Activated CD4-positive, alpha-beta T cell treated with anti-CD3 and anti-CD28 coated beads, Interleukin-2, amount 50 U/mL, for 1 hour (primary cell): ENCODE results near the gene ATP6V0E1.
A peak's percentile ranks its signal among the peaks of the same experiment; 100 is the strongest.

Experiments
- DNase-seq: peaks from one replicate; pipeline ENCODE4 v3.0.0-alpha.2; 2020

Gene ATP6V0E1

GRCh38 chr5:172983542-172984243 lies at the start of gene ATP6V0E1:
ATP6V0E1 (plus strand) TSS chr5:172983771; CDS start chr5:172983861, 90 bp downstream.
- peak; percentile 91 for DNase-seq

- DNase-seq = no peak
These were observed 48.5 kb upstream of the ATP6V0E1 start for GRCh38 chr5:172935096-172935495.

GRCh38 chr5:172936401-172936800 lies 47.2 kb upstream of the ATP6V0E1 start:
- no peak for DNase-seq

GRCh38 chr5:172939071-172939470 lies 44.5 kb upstream of the ATP6V0E1 start:
- DNase-seq = no peak

- no peak for DNase-seq
These were observed 43.8 kb upstream of the ATP6V0E1 start for GRCh38 chr5:172939611-172940267.

GRCh38 chr5:172940268-172941066 lies 43.1 kb upstream of the ATP6V0E1 start:
- no peak for DNase-seq

GRCh38 chr5:172941067-172941516 lies 42.5 kb upstream of the ATP6V0E1 start:
- no peak for DNase-seq

- no peak for DNase-seq
These were observed 41.0 kb upstream of the ATP6V0E1 start for GRCh38 chr5:172942556-172942955.

- no peak for DNase-seq
These were observed 40.2 kb upstream of the ATP6V0E1 start for GRCh38 chr5:172943283-172943841.

- no peak for DNase-seq
These were observed 39.7 kb upstream of the ATP6V0E1 start for GRCh38 chr5:172943906-172944305.

- no peak for DNase-seq
These were observed 38.8 kb upstream of the ATP6V0E1 start for GRCh38 chr5:172944741-172945140.

GRCh38 chr5:172945151-172945550 lies 38.4 kb upstream of the ATP6V0E1 start:
- no peak for DNase-seq

- no peak for DNase-seq
These were observed 37.4 kb upstream of the ATP6V0E1 start for GRCh38 chr5:172946146-172946545.

GRCh38 chr5:172949426-172949825 lies 34.1 kb upstream of the ATP6V0E1 start:
- DNase-seq = no peak

- no peak for DNase-seq
These were observed 33.2 kb upstream of the ATP6V0E1 start for GRCh38 chr5:172950176-172950965.

- no peak for DNase-seq
These were observed 32.1 kb upstream of the ATP6V0E1 start for GRCh38 chr5:172951371-172952033.

GRCh38 chr5:172952034-172952511 lies 31.5 kb upstream of the ATP6V0E1 start:
- DNase-seq = no peak

GRCh38 chr5:172953776-172954675 lies 29.5 kb upstream of the ATP6V0E1 start:
- no peak for DNase-seq

GRCh38 chr5:172954751-172955159 lies 28.8 kb upstream of the ATP6V0E1 start:
- no peak for DNase-seq

GRCh38 chr5:172956228-172956627 lies 27.3 kb upstream of the ATP6V0E1 start:
- DNase-seq = no peak

- DNase-seq = no peak
These were observed 26.6 kb upstream of the ATP6V0E1 start for GRCh38 chr5:172956936-172957335.
